Gastroesophageal sphincter (tissue), 3 donors: ENCODE data around the gene VEZF1.

ENCODE experiments used
- CTCF ChIP-seq, 4 experiments: fragments of 200-600 bp in 2 of 4; fragments of 450-650 bp in 2 of 4; sonication (generic) in 1 of 4; IDR thresholded peaks; one replicate each; pipeline ENCODE4 v1.5.1; 2017 to 2019; ENCODE audit warnings: antibody characterized with exemption in 4 of 4, mild to moderate bottlenecking in 2 of 4, moderate library complexity in 2 of 4
- POLR2A ChIP-seq, 2 donors: fragments of 450-650 bp; IDR thresholded peaks; one replicate each; pipeline ENCODE4 v1.6.1; 2017; ENCODE audit warnings: antibody characterized with exemption in 2 of 2, mild to moderate bottlenecking in 2 of 2, moderate library complexity in 1 of 2
- POLR2AphosphoS5 ChIP-seq: sonication (generic); formaldehyde crosslinking; IDR thresholded peaks from one replicate; pipeline ENCODE4 v1.6.1; 2017; ENCODE audit warnings: antibody characterized with exemption

- TF ChIP-seq POLR2A (IDR thresholded peaks at IDR 0.05) (no peak), CTCF (IDR thresholded peaks at IDR 0.05) (no peak), POLR2AphosphoS5 (no peak)
Observed at GRCh38 chr17:57947369-57947768, 40.7 kb downstream of the VEZF1 start.
